ENCODE data around the gene TBC1D16.
"Not testable (repeated sequence)": the region's sequence is repeated elsewhere in the genome, so short reads cannot be mapped to it uniquely, and the experiment has no call there.

TBC1D16 gene

DNA sequence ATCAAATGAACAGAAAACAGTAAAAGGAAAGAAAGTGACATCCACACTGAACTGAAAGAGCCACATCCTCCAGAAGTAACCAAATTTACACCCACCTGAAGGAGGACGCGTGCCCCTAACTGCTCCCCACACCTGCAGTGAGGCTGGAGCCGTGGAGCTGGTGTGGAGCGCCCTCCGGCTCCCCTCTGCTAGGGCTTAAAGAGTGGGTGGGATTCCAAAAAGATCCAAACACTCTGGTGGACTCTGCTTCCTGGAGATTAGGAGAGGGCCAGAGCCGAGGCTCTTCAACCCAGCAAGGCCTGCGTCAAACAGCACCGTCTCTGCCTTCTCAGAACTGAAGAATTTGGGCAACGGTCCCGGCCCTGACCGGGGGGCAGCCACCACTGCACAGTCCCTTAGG, 16.0 kb upstream of the TBC1D16 start:
- no peak for DNase-seq

DNA sequence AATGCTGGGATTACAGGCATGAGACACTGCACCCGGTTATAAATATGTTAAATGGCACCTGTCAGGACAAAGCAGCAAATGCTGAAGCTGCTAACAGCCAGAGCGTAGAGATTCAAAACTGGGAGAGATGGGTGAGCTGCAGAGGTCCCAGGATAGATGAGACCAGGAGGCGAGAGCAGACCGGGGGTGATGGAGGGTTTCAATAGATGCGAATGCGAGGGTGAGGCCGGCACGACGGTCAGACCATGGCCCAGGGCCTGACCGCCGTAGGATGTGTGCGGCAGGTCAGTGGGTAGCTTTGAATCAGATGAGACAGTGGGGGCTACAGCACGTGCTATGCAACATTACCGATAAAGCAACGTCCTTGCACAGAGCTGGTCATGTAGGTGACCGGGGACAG, 15.0 kb upstream of the TBC1D16 start:
- DNase-seq: no peak

DNA sequence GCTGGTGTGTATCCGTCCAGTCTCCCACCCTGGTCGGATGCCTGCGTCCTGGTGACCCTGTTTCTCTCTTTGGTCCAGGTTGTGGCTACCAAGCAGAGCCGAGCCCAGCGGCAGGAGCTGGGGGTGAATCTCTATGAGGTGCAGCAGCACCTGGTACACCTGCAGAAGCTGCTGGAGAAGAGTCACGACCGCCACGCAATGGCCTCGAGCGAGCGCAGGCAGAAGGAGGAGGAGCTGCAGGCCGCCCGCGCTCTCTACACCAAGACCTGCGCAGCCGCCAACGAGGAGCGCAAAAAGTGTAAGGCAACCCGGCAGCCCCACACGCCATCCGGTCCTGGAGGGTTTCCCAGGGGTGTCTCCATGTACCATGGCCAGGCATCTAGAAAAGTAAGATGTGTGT, 14.3 kb upstream of the TBC1D16 start:
- no peak for DNase-seq

DNA sequence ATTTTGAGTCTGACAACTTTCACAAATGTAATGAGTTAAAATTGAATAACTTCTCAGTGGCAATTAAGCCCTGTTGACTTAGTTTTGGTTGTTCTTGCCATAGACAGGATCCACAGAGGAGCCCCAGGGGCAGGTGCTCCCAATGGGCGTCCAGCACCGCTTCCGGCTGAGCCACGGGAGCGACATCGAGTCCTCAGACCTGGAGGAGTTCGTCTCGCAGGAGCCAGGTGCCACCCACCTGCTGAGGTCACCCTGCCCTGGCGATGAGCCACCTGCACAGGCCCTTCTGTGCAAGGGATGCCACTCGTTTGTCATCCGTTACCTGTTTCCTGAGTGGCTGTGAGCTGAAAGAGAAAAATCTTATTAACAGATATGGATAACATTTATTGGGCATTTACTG, 11.5 kb upstream of the TBC1D16 start:
- DNase-seq: no peak

DNA sequence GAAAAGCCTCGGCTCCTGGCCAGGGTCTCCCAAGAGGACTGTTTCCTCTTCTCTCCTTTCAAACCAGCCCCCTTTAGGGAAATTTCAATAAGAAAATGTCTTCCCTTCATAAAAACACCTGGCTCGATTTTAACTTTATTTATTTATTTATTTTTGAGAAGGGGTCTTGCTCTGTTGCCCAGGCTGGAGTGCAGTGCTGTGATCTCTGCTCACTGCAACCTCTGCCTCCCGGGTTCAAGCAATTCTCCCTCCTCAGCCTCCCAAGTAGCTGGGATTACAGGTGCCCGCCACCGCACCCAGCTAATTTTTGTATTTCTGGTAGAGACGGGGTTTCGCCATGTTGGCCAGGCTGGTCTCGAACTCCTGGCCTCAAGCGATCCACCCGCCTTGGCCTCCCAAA, 11.0 kb upstream of the TBC1D16 start:
- DNase-seq: not testable (repeated sequence)

DNA sequence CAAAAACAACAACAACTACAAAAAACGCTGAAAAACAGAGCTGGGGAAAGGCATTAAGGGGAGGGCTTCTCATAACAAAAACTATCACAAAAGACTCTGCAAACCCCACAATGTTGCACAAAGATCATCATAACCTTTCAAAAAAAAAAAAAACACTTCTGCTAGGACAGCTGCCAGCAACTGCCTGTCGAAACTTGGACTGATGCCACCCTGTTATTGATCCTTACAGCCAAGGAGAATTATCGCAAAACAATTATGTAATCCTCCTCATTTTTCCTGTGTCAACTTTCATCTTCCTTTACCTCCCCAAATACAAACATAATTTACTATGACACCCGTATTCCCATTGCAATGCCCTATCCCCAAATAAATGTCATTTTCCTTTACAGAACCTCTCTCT, 10.0 kb upstream of the TBC1D16 start:
- no peak for DNase-seq

DNA sequence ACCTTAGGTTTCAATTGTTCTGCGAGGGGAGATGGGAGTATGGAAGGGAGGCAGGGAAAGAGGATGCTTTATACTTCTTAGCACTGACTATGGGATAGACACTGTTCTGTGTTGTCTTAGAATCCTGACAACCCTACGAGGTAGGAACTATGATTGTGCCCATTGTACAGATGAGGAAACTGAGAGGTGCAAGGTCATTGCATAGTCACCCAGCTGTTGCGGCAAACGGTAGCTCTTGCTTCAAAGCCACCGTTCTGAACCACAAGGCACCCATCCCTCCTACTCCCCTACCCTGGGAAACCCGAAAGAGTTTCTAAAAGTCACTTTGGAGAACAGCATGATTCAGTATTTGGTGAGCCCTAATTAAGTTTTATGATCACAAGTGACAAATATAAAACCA, 8.3 kb upstream of the TBC1D16 start:
- DNase-seq: no peak

DNA sequence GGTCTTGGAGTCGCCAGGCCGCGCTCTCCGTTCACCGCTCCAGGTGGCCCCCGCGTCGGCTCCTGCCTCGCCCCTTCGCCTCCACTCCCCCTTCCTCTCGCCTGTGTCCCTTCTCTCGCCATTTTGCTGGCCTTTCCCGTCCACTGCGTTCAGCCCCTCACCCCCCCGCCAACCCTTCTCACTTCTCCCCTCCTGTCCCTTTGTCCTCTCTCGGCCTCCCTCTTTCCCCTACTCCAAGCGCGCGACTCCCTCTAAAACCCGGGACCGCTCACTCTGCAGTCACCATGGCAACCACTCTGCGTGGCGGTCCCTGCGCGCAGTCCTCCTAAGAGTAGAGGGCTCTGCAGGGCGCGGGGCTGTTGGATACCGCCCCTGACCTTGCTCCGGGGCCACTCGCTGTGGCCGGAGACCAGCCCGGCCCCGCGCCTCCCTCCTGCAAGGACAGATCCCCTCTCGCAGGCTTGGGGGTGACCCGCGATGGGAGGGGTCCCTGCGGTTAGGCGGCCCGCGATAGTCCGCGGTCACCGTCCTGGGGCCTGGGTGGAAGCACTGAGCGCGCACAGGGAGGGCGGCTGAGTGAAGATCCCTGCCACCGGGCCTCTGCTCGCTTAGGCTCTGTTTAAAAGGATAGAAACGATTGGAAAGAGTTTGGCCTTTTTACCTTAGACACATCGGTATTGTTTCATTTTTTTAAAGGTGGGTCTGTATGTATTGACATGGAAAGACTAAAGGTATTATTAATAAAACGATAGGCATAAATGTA, 1.2 kb upstream of the TBC1D16 start:
- DNase-seq: peak; percentile 41 to 43

DNA sequence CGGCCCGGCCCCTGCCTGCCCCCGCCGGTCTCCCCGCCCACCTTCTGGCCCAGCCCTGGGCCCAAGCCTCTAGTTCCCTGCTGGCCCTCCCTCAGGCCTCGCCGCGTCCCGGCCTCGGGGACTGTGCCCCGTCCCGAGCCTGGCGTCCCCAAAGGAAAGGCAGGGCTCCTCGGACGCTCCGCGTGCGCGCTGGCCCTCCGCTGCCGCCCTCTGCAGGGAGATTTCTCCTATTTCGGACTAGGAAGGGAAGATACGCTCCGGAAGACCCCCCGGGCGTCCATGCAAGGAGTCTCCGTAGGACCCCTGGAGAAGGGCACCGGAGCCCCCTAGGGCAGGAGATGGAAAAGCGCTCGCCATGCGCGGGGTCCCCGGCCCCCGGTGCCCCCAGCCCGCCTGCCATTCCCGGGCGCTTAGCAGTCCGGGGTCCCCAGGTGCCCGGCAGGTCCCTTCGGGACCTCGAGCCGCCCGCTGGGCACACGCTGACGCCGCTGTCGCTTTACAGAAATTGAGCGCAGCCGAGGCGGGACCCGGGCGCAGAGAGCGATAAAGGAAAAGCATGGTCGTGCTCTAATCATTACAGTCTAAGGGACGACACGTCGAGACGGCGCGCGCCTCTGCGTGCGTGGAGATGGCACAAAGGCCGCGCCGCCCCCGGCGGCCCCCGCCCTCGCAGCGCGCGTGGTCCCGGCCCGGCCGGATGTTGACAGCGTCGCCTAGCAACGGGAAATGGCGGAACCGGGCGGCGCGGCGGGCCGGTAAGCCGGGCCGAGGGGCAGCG, 454 bp upstream of the TBC1D16 start, which contains the start of gene CCDC40:
Gene CCDC40 (plus strand): TSS at position 706 of the 778 bp plus-strand sequence. CDS start 21 bp downstream, at position 727.
- DNase-seq: peak; percentile 69 to 77

DNA sequence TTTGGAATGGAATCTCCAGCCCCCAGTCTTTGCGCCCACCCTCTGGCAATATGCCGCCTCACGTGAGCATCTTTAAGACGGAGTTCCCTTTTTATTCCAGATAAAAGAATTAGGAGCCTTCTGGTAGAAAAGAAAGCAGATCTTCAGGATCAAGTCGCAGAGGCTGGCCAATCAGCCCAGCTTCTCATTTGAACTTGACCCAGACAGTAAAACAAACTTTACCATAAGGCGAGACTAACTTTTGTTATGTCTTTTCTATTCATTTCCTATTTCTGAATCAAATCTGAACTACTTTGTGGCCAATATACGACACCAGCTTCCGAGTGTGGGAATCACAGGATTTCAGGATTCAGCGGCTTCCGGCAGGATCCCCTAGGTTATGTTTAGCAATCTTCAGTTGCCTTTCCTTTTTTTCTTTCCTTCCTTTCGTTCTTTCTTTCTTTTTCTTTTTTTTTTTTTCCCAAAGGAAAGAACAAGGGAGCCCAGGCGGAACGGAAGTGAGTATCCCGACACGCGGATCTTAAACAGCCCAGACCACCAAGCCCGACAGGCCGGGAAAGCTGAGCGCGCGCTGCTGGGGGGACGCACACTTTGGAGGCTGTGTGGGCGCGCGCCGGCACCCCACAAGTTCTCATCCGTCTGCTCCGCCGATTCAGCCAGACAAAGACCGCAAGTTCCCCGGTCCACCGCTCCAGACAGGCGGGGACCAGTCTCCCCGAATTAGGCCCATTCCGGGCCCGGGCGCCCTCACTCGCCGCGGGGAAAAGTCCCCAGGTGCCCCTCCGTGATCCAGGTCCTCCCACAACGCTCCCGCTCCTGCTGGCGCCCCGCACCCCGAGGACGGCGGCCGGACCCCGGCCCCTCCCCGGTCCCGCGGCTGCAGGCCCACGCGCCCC, 633 bp downstream of the TBC1D16 start:
- peak; percentile 35 to 58 for DNase-seq

DNA sequence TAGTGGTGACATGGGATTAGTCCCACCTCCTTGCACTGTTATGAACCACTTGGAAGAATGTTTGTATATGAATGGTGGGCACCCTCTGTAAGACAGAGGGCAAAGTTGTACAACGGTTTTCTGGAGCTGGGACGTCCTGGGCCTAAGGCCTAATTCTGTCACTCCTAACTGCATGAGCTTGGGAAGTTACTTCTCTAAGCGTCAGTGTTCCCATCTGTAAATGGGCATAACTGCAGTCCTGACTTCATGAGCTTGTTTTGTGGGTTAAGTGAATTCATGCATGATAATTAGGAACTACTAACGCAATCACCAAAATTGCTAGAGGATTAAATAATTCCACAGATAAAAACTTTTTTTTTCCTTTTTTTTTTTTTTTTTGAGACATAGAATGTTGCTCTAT, 1.8 kb downstream of the TBC1D16 start:
- DNase-seq: no peak

DNA sequence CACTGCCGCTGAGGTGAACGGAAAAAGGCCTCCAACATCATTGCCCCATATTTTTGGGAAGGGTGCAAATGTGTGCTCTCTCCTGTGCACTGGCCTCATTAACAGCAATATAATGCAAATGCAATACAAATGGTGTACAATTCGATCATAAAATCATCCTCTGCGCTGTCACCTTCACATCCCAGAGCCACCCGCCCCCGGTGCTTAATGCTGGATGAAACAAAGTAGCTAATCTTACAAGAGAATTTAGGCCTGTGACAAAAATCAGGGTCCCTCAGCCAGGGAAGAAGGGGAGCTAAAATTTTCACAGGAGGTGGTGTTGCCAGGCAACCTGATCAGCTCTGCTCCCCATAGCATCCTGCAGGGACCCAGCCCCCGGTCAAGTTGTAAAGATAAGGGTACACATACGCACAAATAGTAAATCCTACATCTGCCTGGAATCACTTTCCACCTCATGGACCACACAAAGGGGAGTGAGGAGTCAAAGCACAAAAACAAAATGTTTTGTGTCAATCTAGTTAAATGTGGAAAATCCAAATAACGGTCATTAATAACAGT, 3.0 kb downstream of the TBC1D16 start:
- DNase-seq: no peak

DNA sequence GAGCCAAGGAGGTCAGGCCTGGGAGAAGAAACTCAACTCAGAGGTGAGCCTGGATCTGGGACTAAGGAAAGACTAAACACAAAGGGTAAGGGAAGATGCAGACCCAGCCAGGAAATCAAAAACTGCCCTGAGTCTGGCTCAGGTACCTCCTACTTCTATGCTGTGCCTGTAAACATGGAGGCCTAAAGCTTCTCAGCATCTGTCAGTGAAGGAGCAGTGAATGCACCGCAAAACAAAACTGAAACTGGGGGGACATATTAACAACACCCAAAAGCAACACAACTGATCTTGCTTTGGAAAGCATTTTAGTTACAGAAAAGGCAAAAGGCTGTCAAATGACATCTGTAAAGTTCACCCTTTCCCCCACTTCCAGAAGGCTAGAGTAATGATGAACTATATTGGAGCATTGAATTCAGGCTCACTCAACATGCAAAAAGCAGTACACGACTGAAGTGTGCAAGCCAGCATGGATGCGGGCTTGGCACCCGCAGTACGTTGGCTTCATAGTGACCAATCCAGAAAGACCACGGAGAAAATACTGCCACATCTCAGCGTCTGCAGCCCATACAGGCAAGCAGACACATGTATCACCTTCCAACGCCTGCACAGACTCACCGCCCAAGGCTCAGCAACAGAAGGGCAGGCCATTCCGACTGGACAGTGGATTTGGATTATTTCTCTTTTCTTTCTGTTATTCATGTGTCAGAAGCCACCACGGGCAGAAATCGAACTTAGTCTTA, 3.8 kb downstream of the TBC1D16 start:
- DNase-seq: no peak

DNA sequence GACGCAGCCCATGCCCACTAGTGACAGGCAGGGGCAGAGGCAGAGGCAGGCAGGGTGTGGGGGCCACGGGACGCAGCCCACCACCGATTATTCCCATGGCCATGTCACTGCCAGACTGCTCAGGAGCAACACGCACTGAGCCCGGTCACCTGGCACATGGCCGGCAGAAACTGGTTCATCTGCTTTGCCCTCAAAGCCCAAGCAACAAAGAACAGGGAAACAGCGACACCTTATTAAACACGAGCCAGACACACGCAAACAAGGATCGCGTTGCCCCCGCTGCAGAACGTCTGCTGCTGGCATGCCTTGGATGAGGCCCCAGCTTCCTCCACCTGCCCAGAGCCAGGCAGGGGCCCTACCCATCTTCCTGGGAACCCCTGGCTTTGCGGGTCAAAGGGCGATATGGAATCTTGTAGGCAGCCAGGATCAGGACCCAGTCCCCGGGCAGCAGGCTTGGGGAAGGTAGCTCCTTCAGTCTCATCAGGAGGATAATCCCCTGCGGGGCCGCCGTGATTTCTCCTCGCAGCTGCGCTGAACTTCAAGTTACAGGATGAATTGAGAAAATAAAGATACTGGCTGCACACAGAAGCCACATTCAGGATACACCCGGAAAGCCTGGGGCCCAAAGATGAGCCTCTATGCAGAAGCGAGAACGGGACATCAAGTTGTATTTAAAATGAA, 4.8 kb downstream of the TBC1D16 start:
- no peak for DNase-seq

DNA sequence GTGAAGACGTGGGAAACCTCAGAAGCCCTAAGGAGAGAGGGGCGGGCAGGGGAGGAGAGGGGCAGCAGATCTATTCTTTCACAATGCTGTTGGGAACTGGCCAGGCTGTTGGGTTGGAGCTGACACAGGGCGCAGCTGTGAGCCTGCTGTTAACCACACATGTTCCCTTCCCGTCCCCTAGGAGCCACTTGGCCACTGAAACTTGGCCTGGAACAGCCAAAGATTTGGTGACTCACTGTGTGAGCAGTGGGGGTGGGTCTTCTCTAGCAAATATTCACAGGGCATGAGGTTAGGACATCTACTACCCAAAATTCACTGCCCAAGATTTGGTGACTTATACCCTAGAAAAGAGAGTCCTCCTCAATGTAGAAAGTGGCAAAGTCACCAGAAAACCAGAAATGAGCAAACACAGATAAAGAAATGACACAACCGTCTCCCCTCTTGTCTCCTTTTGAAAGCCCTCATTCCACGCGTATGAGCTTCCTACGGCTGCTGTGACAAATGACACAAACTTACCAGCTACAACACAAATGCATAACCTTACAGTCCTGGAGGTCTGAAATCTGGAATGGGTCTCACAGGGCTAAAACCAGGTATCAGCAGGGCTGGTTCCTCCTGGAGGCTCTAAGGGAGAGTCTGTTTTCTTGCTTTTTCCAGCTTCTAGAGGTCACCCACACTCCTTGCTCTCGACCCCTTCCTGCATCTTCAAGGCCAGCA, 6.3 kb downstream of the TBC1D16 start:
- DNase-seq: no peak

DNA sequence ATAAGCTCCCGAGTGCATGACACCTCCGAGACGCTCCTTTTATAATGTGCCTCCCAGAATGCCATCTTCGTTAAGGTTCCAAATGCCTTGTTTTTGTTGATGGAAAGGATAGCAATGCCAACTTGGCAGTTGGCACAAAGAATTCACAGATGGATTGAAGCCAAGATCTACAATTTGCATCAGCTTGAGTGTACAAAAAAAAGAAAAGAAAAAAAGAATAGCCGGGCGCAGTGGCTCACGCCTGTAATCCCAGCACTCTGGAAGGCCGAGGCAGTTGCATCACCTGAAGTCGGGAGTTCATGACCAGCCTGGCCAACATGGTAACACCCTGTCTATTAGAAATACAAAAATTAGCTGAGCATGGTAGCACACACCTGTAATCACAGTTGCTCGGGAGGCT, 7.6 kb downstream of the TBC1D16 start:
- no peak for DNase-seq

DNA sequence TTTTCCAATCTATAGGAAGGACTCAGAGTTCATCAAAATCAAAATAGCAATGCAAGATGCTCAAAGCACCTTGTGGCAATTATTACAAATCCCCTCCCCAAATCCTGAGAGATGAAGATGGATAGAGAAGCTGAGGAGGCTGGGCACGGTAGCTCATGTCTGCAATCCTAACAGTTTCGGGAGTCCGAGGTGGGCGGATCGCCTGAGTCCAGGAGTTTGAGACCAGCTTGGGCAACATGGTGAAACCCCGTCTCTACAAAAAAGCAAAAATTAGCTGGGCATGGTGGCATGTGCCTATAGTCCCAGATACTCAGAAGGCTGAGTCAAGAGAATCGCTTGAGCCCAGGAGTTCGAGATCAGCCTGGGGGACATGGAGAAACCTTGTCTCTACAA, 8.6 kb downstream of the TBC1D16 start:
- no peak for DNase-seq

DNA sequence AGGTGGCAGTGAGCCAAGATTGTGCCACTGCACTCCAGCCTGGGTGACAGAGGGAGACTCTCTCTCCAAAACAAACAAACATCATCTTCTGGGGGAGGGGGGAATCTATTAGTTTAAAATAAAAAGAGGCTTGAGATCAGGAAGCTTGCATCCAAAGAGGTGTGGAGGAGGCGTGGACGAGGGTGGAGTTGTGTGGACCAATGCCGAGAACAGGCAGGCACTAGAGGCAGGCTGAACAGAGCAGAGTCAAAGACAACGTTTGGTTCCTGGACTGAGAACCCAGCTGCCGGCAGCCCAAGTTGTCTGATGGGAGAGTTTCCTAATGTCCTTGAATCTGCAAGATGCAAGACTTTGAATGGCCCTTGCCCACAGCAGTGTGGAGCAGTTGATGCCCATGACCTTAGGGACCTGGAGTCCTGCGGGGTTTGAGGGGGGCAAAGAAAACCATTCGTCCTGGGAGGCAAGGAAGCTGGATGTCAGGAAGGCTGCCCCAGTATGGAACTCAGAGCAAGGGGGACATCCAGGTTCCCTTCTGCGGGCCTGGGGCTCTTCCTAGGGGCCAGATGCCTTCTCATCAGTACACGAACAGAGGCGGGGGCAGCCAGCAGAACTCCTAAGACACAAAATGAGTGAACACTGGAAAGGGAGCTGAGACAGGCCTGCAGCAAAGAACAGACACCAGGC, 9.2 kb downstream of the TBC1D16 start:
- no peak for DNase-seq

DNA sequence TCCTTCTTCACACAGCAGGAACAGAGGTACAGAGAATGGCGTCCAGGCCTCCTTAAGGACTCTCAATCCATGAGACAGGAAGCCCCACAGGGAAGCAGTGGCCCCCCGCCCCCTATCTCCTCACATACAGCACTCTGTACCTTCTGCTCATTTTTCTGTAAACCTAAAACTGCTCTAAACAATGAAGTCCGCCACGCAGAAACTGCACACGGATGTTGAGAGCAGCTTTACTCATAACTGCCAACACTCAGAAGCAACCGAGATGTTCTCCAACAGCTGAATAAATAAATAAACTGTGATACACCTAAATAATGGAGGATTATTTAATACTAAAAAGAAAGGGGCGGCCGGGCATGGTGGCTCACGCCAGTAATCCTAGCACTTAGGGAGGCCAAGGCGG, 9.9 kb downstream of the TBC1D16 start:
- no peak for DNase-seq

DNA sequence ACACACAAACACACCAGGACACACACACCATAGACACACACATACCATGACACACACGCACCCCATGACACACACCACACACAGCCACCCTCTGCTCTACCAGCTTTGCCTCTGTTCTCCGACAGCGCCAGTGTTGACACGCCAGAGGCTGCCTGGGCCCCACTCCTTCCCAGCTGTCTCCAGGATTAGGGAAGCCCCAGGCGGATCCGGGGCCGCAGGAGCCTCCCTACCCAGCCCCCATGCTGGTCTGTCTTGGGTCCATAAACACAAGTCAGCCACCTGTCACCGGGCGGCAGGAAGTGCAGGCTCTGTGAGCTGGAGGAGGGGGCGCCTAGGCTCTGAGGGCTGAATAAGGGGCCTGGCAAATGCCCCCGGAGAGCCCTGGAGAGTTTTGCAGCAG, 10.5 kb downstream of the TBC1D16 start:
- no peak for DNase-seq

All from activated T-cell treated with anti-CD3 and anti-CD28 coated beads, Interleukin-2, amount 50 U/mL, for 48 hours (primary cell).